Smooth muscle cell (in vitro differentiated cells): Measurements from ENCODE around the gene RAET1G. TPM values are rescaled to one million over a fixed set of nuclear protein-coding genes. Genes with fewer than 3 reads are reported as not detected.

ENCODE experiments used
- DNase-seq: peaks from one replicate; lab custom pipeline; 2025; ENCODE audit not compliant: unreplicated experiment; lab: John Stamatoyannopoulos, UW
- H2AFZ ChIP-seq: fragments of 200-600 bp; sonication (generic); 2 replicates; pipeline ENCODE4 v1.6.0; 2016; ENCODE audit warnings: antibody characterized with exemption, low read depth, mild to moderate bottlenecking
- H3F3A ChIP-seq: fragments of 200-600 bp; sonication (generic); 2 replicates; pipeline ENCODE4 v1.6.0; 2017; ENCODE audit warnings: antibody characterized with exemption, low read depth
- H3K27ac ChIP-seq: fragments of 200-600 bp; sonication (generic); 2 replicates; pipeline ENCODE4 v1.5.1; 2016; ENCODE audit warnings: low read depth, mild to moderate bottlenecking
- H3K27me3 ChIP-seq: fragments of 200-600 bp; sonication (generic); 2 replicates; pipeline ENCODE4 v1.6.1; 2016; ENCODE audit warnings: low read depth, mild to moderate bottlenecking
- H3K36me3 ChIP-seq: fragments of 200-600 bp; sonication (generic); 2 replicates; pipeline ENCODE4 v1.5.1; 2016; ENCODE audit warnings: low read depth
- H3K4me1 ChIP-seq: fragments of 200-600 bp; sonication (generic); 2 replicates; pipeline ENCODE4 v1.5.1; 2016; ENCODE audit warnings: low read depth
- H3K4me2 ChIP-seq: fragments of 200-600 bp; sonication (generic); 2 replicates; pipeline ENCODE4 v1.6.0; 2016; ENCODE audit warnings: mild to moderate bottlenecking
- H3K4me3 ChIP-seq: fragments of 200-600 bp; sonication (generic); 2 replicates; pipeline ENCODE4 v1.5.1; 2016; ENCODE audit warnings: mild to moderate bottlenecking
- H3K79me2 ChIP-seq: fragments of 200-600 bp; sonication (generic); 2 replicates; pipeline ENCODE4 v1.6.0; 2016; ENCODE audit warnings: low read depth, mild to moderate bottlenecking
- H3K9ac ChIP-seq: fragments of 200-600 bp; sonication (generic); 2 replicates; pipeline ENCODE4 v1.6.0; 2016; ENCODE audit warnings: low read depth
- H3K9me3 ChIP-seq: fragments of 200-600 bp; sonication (generic); replicated peaks from 2 replicates; pipeline ENCODE4 v1.5.1; 2016; ENCODE audit warnings: low read depth
- H4K20me1 ChIP-seq: fragments of 200-600 bp; sonication (generic); 2 replicates; pipeline ENCODE4 v1.6.0; 2016; ENCODE audit warnings: low read depth
- CTCF ChIP-seq: fragments of 200-600 bp; sonication (generic); IDR thresholded peaks from 2 replicates; pipeline ENCODE4 v1.5.1; 2017; ENCODE audit warnings: borderline replicate concordance, mild to moderate bottlenecking, antibody characterized with exemption; ENCODE audit not compliant: insufficient read depth, poor library complexity, severe bottlenecking
- WGBS: methylation state at CpG from one replicate; pipeline ENCODE4 v1.1.7; 2016; ENCODE audit warnings: low lambda C conversion rate; 5-methylcytosine and 5-hydroxymethylcytosine counted together
- polyA plus RNA-seq: library from polyadenylated mRNA; unstranded; fragments of >200 nt; fragmentation: Nextera tagmentation; extraction: Ambion mirVana; gene quantifications from 2 replicates; pipeline ENCODE4 v1.2.1, GENCODE V29; 2016
- total RNA-seq: library from RNA; depleted of rRNA; stranded (reverse); fragments of >200 nt; gene quantifications from 2 replicates; pipeline ENCODE4 v1.2.3, GENCODE V29; 2014

Gene RAET1G
- total and polyA plus RNA-seq, 2 experiments from 2014 or later: 1.7 to 2.4 TPM

DNA sequence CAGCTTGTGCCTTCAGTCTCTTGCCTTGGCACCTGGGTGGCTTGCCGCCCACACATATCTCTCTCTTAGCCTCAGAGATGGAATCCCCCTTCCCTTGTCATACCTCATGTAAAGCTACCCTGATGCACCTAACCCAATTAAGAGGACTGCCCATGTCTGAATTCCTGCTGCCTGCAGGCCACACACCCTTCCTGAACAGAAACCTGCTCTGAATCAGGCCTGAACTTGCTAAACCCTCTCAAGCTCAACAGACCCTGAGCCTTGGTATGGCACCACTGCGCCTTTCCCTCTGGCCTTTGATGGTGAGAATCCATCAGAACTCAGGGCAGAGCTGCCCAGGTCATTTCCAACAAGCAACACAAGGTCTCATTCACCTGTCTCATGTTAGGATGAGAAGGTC is 5.2 kb downstream of the RAET1G start:
- DNase-seq: no peak
- H3K4me3 ChIP-seq: no peak overlapping the region

DNA sequence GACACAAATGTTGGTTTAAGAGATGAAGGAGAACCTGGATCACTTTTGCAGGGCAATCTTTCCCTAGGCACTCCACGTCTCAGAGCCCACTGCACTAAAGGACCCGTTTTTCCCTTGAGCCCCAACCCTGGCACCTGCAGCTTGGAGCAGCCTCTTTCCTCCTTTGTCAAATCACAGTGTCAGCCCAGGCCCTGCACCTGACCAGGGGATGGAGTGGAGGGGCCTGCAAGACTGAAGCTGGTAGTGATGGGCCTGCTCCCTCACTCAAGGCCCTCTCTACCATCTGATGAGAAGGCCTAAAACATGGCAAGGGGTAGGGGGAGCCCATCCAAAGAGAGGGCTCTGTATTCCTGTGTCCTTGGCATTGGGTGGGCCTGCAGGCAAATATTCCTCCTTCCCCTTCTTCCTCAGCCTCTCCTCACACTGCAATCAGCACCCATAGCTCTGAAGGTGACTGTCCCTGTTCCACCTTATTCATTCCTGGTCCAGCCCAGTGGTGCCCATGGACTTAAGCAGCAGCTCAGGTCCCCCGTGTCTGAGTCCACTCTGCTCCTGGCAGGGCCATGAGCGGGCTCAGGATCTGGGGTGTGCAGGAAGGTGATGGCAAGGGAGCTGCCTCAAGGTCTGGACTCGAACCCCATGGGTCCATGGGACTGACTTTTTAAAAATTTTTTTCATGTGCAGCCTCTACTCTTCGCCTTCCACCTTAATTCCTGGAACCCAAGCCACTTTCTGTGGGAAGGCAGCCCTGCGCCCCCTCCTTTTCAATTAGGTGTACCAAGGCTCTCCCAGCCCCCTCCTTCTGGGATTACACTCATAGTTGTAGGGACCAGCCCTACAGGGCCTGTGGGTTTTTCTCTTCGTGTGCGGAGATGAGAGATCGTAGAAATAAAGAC is 6.7 kb downstream of the RAET1G start:
- H3K79me2 ChIP-seq: no peaks in the 10 kb centered on the region
- no peak overlapping the region for H3K9ac ChIP-seq
- no peak overlapping the region for H3K4me2 ChIP-seq
- no peak for TF ChIP-seq CTCF
- H3K4me3 ChIP-seq: no peak overlapping the region
- no peak overlapping the region for H2AFZ ChIP-seq
- H3F3A ChIP-seq: no peaks in the 10 kb centered on the region
- no peak overlapping the region for H3K27ac ChIP-seq
- 88% methylated on average over 10 of the region's 10 CpGs for WGBS
- H3K4me1 ChIP-seq: no peaks in the 10 kb centered on the region
- H3K27me3 ChIP-seq: peaks cover 38% of the 10 kb centered on the region
- H4K20me1 ChIP-seq: no peaks in the 10 kb centered on the region
- H3K9me3 ChIP-seq: no peaks in the 10 kb centered on the region
- no peak for DNase-seq
- no peaks in the 10 kb centered on the region for H3K36me3 ChIP-seq

More for the DNA sequence above, 5.2 kb downstream of the RAET1G start:
- no peak overlapping the region for H2AFZ ChIP-seq
- no peak overlapping the region for H3K9ac ChIP-seq
- H3K36me3 ChIP-seq: no peaks in the 10 kb centered on the region
- TF ChIP-seq CTCF: no peak
- no peaks in the 10 kb centered on the region for H3K9me3 ChIP-seq
- WGBS: 92% methylated on average over 2 of the region's 2 CpGs
- H3K27ac ChIP-seq: no peak overlapping the region
- peaks cover 42% of the 10 kb centered on the region for H3K27me3 ChIP-seq
- H3F3A ChIP-seq: no peaks in the 10 kb centered on the region
- no peaks in the 10 kb centered on the region for H3K4me1 ChIP-seq
- no peak overlapping the region for H3K4me2 ChIP-seq
- no peaks in the 10 kb centered on the region for H4K20me1 ChIP-seq
- H3K79me2 ChIP-seq: no peaks in the 10 kb centered on the region

DNA sequence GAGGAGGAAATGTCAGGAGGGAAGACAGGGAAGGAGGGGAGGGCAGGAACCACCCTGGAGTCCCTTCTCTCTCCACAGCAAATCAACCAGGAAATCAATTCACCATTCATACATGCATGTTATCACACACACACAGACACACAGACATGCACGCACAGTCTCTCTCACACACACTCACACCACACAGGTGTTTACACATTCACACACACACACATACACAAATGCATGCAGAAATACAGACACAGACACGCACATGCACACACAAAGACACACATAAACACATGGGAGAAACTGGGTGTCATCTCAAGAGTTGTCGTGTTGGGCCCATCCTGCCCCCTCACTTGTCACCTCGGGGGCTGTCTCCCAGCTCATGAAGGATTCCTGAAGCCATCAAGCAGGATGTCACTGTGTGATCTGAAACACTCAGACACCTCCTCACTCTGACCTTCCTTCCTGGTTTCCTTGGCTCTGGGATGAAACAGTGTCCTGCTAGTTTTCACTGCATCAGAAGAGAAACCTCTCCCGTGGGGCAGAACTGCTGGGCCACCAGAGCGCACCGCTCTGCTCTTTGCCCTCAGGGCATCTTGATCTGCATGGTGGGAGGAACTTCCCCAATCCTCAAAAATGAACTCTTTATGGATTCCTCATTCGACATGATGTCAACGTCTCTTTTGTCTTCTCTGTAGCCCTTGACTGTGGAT is 9.2 kb downstream of the RAET1G start:
- H3K79me2 ChIP-seq: no peaks in the 10 kb centered on the region
- H3K9me3 ChIP-seq: no peaks in the 10 kb centered on the region
- H2AFZ ChIP-seq: no peak overlapping the region
- H3K4me2 ChIP-seq: no peak overlapping the region
- no peak overlapping the region for H3K9ac ChIP-seq
- no peaks in the 10 kb centered on the region for H3K4me1 ChIP-seq
- H3K4me3 ChIP-seq: no peak overlapping the region
- 75% methylated on average over 9 of the region's 9 CpGs for WGBS
- no peaks in the 10 kb centered on the region for H4K20me1 ChIP-seq
- no peaks in the 10 kb centered on the region for H3F3A ChIP-seq
- TF ChIP-seq CTCF: no peak
- H3K36me3 ChIP-seq: no peaks in the 10 kb centered on the region
- H3K27ac ChIP-seq: no peak overlapping the region
- DNase-seq: no peak
- H3K27me3 ChIP-seq: peaks cover 17% of the 10 kb centered on the region
